SU-DHL-6 (cell line): Measurements from ENCODE around the gene METTL21A.

Source experiments
- H2AFZ ChIP-seq: fragments of 200-600 bp; sonication (generic); 2 replicates; pipeline ENCODE4 v1.6.1; 2014; ENCODE audit warnings: low read depth, mild to moderate bottlenecking, moderate library complexity, mixed read lengths, antibody characterized with exemption, low read length; ENCODE audit not compliant: severe bottlenecking
- H3F3A ChIP-seq: fragments of 200-600 bp; shearing (Covaris generic); 2 replicates; pipeline ENCODE4 v1.6.0; 2016; ENCODE audit warnings: antibody characterized with exemption, mild to moderate bottlenecking; ENCODE audit not compliant: insufficient read depth
- H3K27ac ChIP-seq: fragments of 200-600 bp; sonication (generic); 2 replicates; pipeline ENCODE4 v1.5.1; 2016; ENCODE audit warnings: low read depth, mild to moderate bottlenecking, low read length, moderate library complexity, mixed read lengths
- H3K27me3 ChIP-seq: fragments of 200-600 bp; sonication (generic), shearing (Covaris generic); 2 replicates; pipeline ENCODE4 v1.6.0; 2014; ENCODE audit warnings: mild to moderate bottlenecking, low read length
- H3K36me3 ChIP-seq: fragments of 200-600 bp; sonication (generic); 2 replicates; pipeline ENCODE4 v1.6.1; 2014; ENCODE audit warnings: mild to moderate bottlenecking, low read length, mixed read lengths
- H3K4me2 ChIP-seq: fragments of 300-600, 200-600 bp; shearing (Covaris generic), sonication (generic); 2 replicates; pipeline ENCODE4 v1.6.0; 2014; ENCODE audit warnings: low read length, low read depth, mild to moderate bottlenecking; ENCODE audit not compliant: poor library complexity, severe bottlenecking
- H3K4me3 ChIP-seq: fragments of 200-600 bp; sonication (generic); 2 replicates; pipeline ENCODE4 v1.5.1; 2014; ENCODE audit warnings: antibody characterized with exemption, low read length, mild to moderate bottlenecking, mixed read lengths; ENCODE audit not compliant: insufficient read depth, poor library complexity, severe bottlenecking
- H3K79me2 ChIP-seq: fragments of 200-600 bp; sonication (generic); 2 replicates; pipeline ENCODE4 v1.6.1; 2014; ENCODE audit warnings: mild to moderate bottlenecking, low read length, moderate library complexity; ENCODE audit not compliant: insufficient read depth
- H3K9ac ChIP-seq: fragments of 200-600 bp; sonication (generic); 2 replicates; pipeline ENCODE4 v1.7.0; 2014; ENCODE audit warnings: mild to moderate bottlenecking, low read length
- H3K9me2 ChIP-seq: fragments of 200-600 bp; sonication (generic); replicated peaks from 2 replicates; pipeline ENCODE4 v1.6.1; 2014; ENCODE audit warnings: low read length; ENCODE audit not compliant: insufficient read depth
- H3K9me3 ChIP-seq: fragments of 200-600 bp; sonication (generic); 2 replicates; pipeline ENCODE4 v1.6.1; 2014; ENCODE audit warnings: low read length, mixed read lengths; ENCODE audit not compliant: insufficient read depth
- H4K20me1 ChIP-seq: fragments of 200-600 bp; sonication (generic); 2 replicates; pipeline ENCODE4 v1.6.1; 2014; ENCODE audit warnings: low read depth, mild to moderate bottlenecking, antibody characterized with exemption, low read length, moderate library complexity, mixed read lengths
- CTCF ChIP-seq: fragments of 200-600 bp; sonication (generic); IDR thresholded peaks from one replicate; pipeline ENCODE4 v1.5.1; 2017; ENCODE audit warnings: antibody characterized with exemption, mild to moderate bottlenecking, low read length, moderate library complexity; ENCODE audit not compliant: insufficient read depth, poor library complexity, severe bottlenecking
- EZH2phosphoT487 ChIP-seq: fragments of 200-600 bp; sonication (generic), shearing (Covaris generic); conservative IDR thresholded peaks from 2 replicates; pipeline ENCODE4 v1.6.1; 2018; ENCODE audit warnings: mild to moderate bottlenecking, antibody characterized with exemption, low read length, moderate library complexity, mixed read lengths

METTL21A gene

DNA sequence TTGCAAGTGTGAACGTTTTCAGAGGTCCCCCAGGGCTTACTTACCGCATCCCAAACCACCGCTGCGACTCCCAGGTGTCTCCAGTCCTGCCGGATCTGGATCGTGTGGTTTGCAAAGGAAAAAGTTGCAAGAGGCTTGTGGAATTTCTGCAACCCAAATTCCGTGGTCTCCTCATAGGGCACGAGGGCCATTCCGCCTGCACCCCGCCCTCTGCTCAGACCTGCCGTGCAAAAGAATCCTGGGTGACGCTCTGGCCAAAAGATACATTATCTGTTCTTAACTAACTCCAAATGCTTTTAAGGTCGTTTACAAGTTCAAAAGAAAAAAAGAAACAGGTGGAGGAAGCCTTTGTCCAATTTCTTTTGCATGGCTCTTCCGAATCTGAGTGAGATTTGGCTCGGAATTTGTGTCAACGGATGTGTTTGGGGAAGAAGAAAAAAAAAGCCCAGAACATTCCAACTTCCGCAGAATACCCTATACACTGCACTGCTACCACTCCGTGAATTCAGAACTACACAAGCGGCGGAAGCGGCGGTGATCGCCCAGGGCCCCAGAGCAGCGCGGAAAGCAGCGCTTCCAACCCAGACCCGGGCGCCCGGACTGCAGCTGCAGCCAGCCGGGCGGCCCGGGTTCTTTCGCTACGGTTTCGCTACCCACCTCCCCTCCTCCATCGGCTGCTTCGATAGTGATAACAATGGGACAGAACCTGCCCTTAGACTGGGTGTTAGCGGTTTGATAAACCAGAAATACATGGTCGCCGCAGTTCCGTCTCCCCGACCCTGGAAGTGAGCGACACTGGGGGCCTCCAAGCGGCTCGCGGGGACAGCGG, 795 bp downstream of the METTL21A start:
- Histone ChIP-seq H2AFZ (peak overlapping the region; percentile 44), H3K9me2 (no peaks in the 10 kb centered on the region), H3K9me3 (no peaks in the 10 kb centered on the region), H3K36me3 (no peaks in the 10 kb centered on the region; the same call in 1 of the 2 replicates), H3F3A (peaks cover 24% of the 10 kb centered on the region), H3K27ac (peak overlapping the region; percentile 90), H4K20me1 (no peaks in the 10 kb centered on the region), H3K4me3 (peak overlapping the region; percentile 88), H3K4me2 (peak overlapping the region; percentile 90), H3K27me3 (no peaks in the 10 kb centered on the region), H3K79me2 (peaks cover 32% of the 10 kb centered on the region), H3K9ac (peak overlapping the region; percentile 91)
- TF ChIP-seq CTCF: no peak
- no peak for TF ChIP-seq EZH2phosphoT487

- Histone ChIP-seq H3K27me3 (no peaks in the 10 kb centered on the region), H3K4me2 (peak overlapping the region; percentile 90), H3K4me3 (no peak overlapping the region), H2AFZ (no peak overlapping the region), H4K20me1 (no peaks in the 10 kb centered on the region), H3K9me2 (no peaks in the 10 kb centered on the region), H3K36me3 (peaks cover 7% of the 10 kb centered on the region), H3F3A (peaks cover 22% of the 10 kb centered on the region), H3K27ac (peak overlapping the region; percentile 51), H3K9me3 (no peaks in the 10 kb centered on the region), H3K79me2 (peaks cover 51% of the 10 kb centered on the region), H3K9ac (peak overlapping the region; percentile 22; the same call in 1 of the 2 replicates)
- no peak for TF ChIP-seq CTCF
- no peak for TF ChIP-seq EZH2phosphoT487
Measured at GRCh38 chr2:207621501-207622039, 3.6 kb downstream of the METTL21A start.

- Histone ChIP-seq H3K4me2 (peak overlapping the region; percentile 62), H3K79me2 (peaks cover 59% of the 10 kb centered on the region), H3K27ac (peak overlapping the region; percentile 85), H2AFZ (no peak overlapping the region), H3K9me3 (no peaks in the 10 kb centered on the region), H4K20me1 (no peaks in the 10 kb centered on the region), H3K9me2 (no peaks in the 10 kb centered on the region), H3K9ac (peak overlapping the region; percentile 41; the same call in 1 of the 2 replicates), H3K36me3 (peaks cover 10% of the 10 kb centered on the region), H3K27me3 (no peaks in the 10 kb centered on the region), H3K4me3 (no peak overlapping the region), H3F3A (peaks cover 22% of the 10 kb centered on the region)
- TF ChIP-seq EZH2phosphoT487: no peak
- TF ChIP-seq CTCF: no peak
Measured at GRCh38 chr2:207619764-207620203, 5.4 kb downstream of the METTL21A start.
